Activated naive CD4-positive, alpha-beta T cell treated with Interleukin-2 at 50 U/mL for 16 hours (primary cell): ENCODE measurements around the gene MRC2.
"Not testable (repeated sequence)": the region's sequence is repeated elsewhere in the genome, so short reads cannot be mapped to it uniquely, and the experiment has no call there.

ENCODE experiments used
- DNase-seq: peaks from one replicate; pipeline ENCODE4 v3.0.0-alpha.2; 2020

MRC2 gene

DNA sequence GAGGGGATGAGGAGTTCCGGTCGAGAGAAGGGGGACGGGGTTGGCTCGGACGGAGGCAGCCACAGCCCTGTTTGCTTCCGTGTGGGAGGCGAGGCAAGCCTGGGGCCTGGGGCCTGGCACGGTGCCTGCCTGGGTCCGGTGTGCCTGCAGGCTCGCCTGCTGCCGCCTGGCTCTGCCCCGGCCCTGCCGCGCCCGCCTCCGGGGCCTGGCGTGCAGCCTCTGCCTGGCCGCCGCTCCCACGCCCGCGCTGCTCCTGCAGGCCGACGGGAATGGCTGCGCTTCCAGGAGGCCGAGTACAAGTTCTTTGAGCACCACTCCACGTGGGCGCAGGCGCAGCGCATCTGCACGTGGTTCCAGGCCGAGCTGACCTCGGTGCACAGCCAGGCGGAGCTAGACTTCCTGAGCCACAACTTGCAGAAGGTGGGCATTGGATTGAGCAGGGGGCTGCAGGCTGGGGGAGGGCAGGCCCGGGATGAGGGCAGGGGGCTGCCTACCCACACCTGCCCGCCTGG lies 53.1 kb downstream of the MRC2 start:
- no peak for DNase-seq

DNA sequence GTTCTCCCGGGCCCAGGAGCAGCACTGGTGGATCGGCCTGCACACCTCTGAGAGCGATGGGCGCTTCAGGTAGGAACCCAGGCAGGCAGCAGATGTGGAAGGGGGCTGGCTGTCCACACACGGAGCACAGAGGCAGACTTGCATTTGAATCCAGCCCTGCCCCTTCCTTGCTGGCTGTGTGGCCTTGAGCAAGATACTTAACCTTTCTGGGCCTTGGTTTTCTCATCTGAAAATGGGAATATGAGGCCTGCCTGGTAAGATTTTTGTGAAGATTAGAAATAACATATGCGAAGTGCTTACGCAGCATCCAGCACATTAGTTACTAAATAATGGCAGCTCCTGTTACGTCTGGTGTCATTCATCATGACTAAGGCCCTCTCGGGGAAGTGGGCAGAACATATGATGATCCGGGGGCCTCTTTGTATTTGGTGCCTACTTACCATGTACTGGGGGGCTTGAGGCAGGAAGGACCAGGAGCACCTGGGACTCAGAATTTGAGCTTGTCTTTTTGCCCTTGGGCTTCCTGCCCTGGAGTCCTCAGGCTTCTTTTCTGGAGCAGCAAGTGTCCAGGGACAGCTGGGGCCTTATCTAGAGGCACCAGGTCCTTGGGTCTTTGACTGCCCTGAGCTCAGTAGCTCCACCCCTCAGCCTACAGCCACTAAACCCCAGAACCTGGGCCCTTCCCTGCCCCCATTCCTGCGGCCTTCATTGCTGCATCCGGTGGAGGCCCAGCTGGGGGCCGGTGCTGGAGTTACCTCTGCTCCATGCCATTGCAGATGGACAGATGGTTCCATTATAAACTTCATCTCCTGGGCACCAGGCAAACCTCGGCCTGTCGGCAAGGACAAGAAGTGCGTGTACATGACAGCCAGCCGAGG lies 53.8 kb downstream of the MRC2 start:
- no peak for DNase-seq

DNA sequence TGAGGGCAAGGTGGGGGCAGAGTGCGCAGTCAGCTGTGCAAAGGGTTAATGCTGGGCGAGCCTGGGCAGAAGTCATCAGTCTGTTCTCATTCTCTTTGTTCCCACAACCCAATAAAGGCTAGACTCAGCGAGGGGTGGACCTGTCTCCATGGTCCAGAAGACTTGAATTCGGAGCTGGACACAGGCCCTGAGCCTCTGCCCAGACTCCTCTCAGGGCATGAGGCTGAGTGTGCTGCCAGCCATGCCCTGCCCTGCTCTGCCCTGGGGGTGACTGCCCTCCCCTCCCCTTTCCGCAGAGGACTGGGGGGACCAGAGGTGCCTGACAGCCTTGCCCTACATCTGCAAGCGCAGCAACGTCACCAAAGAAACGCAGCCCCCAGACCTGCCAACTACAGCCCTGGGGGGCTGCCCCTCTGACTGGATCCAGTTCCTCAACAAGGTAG lies 54.5 kb downstream of the MRC2 start:
- DNase-seq: no peak

DNA sequence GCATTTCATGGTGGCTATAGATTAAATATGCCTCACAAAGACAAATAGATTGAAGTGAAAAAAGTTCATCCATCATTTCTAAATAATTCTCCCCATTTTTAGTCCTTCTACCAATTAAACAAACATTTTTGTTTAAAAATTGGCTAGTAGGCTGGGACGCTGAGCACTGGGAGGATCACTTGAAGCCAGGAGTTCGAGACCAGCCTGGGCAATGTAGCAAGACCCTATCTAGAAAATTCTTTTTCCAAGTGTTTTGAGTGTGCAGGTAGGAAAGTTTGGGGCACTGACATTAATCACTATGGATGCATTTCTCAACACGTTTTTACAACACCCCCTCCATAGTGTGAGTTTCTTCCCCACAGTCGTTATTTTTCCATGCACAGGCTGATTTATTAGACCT lies 56.7 kb downstream of the MRC2 start:
- no peak for DNase-seq

DNA sequence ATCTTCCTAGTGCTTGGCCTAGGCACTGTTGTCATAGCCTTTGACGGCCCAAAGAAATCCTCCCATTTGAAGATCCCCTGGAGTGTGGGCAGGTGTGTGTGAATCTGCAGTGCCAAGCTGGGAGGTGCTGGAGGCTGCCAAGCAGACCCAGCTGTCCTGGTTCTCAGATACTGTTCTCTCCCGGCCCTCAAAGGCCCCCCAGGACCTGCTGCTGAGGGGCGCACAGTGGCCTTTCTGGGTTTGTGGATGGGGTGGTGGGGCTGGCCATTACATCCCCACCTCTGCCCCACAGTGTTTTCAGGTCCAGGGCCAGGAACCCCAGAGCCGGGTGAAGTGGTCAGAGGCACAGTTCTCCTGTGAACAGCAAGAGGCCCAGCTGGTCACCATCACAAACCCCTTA lies 60.5 kb downstream of the MRC2 start:
- DNase-seq: no peak

DNA sequence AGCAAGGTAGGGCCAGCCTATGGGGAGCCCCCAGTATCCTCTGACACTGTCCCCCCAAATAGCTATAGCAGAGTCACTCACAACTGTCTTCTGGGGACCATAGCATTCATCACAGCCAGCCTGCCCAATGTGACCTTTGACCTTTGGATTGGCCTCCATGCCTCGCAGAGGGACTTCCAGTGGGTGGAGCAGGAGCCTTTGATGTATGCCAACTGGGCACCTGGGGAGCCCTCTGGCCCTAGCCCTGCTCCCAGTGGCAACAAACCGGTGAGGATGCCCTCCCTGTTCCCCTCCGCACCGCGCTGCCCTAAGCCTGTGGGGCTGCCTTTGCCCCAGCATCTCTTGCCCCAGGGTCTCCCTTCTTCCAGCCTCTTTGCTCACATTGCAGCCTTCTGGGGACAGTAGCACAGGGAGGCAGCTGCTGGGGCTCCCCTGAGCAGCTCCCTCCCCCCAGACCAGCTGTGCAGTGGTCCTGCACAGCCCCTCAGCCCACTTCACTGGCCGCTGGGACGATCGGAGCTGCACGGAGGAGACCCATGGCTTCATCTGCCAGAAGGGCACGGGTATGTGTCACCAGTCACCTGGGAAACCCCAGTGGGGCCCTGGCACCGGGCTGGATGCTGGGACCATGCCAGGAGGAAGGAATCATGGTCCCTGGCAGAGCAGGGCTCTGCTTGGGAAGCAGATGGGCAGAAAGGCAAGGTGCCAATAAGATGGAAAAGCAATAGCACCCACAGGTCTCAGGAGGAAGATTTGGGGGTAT lies 61.1 kb downstream of the MRC2 start:
- DNase-seq: no peak

DNA sequence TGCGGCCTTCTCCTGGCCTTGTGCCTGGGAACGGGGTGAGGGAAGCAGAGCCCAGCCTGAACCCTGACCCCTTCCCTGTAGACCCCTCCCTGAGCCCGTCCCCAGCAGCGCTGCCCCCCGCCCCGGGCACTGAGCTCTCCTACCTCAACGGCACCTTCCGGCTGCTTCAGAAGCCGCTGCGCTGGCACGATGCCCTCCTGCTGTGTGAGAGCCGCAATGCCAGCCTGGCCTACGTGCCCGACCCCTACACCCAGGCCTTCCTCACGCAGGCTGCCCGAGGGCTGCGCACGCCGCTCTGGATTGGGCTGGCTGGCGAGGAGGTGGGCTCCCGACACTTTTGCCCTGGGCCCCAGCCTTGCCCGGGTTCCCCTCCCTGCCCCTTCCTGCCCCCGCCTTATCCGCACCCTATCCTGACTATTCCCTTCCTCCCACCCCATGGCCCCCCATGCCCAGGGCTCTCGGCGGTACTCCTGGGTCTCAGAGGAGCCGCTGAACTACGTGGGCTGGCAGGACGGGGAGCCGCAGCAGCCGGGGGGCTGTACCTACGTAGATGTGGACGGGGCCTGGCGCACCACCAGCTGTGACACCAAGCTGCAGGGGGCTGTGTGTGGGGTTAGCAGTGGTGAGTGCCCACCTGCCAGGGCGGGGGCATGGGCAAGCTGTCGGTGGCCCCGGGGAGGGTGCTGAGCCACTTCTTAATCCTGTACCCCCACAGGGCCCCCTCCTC lies 62.1 kb downstream of the MRC2 start:
- DNase-seq: no peak

DNA sequence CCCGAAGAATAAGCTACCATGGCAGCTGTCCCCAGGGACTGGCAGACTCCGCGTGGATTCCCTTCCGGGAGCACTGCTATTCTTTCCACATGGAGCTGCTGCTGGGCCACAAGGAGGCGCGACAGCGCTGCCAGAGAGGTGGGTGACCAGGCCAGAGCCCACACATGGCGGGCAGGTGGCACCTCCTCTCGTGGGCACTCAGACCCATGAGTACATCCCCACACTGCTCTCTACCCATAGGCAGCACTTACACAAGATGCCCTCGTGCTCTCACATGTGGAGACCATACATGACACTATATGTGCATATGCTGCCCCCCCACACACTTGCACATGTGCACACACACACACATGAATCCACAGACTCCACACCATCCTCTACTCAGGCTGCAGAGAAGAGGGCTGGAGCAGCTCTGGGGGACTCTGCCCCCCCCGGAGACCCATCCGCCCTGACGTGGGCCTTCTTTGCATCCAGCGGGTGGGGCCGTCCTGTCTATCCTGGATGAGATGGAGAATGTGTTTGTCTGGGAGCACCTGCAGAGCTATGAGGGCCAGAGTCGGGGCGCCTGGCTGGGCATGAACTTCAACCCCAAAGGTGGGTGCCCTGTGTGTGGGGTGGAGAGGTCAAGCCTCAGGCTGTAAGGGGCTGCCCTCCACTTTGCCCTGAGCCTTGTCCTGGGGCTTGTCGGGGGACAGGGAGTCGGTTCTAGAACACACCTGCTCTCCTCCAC lies 62.9 kb downstream of the MRC2 start:
- no peak for DNase-seq

DNA sequence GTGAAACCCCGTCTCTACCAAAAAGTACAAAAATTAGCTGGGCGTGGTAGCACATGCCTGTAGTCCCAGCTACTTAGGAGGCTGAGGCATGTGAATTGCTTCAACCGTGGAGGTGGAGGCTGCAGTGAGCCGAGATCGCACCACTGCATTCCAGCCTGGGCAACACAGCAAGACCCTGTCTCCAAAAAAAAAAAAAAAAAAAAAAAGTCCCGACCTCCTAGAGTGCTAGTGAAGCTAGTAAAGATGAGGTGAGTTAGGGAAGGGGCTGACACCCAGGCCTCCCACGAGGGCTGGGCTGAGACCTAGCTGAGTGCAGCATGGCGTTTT lies 64.1 kb downstream of the MRC2 start:
- DNase-seq: not testable (repeated sequence)

DNA sequence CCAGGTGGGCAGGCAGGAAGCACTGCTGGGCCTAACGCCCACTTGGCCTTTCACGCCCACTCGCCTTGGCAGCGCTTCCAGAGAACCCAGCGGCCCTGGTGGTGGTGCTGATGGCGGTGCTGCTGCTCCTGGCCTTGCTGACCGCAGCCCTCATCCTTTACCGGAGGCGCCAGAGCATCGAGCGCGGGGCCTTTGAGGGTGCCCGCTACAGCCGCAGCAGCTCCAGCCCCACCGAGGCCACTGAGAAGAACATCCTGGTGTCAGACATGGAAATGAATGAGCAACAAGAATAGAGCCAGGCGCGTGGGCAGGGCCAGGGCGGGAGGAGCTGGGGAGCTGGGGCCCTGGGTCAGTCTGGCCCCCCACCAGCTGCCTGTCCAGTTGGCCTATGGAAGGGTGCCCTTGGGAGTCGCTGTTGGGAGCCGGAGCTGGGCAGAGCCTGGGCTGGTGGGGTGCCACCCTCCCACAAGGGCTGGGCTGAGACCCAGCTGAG lies 64.7 kb downstream of the MRC2 start:
- DNase-seq: no peak

DNA sequence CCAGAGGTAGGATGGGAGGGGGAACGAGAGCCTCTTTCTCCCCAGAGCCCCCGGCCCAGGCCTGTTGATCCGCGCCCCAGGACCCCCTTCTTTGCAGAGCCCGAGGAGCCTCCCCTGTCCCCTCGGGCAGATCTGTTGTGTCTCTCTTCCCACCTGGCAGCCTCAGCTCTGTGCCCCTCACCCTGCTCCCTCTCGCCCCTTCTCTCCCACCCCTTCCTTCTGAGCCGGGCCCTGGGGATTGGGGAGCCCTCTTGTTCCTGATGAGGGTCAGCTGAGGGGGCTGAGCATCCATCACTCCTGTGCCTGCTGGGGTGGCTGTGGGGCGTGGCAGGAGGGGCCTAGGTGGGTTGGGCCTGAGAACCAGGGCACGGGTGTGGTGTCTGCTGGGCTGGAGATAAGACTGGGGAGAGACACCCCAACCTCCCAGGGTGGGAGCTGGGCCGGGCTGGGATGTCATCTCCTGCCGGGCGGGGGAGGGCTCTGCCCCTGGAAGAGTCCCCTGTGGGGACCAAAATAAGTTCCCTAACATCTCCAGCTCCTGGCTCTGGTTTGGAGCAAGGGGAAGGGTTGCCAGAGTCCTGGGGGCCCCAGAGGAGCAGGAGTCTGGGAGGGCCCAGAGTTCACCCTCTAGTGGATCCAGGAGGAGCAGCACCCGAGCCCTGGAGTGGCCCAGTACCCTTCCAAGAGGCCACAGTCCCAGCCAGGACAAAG lies 65.4 kb downstream of the MRC2 start:
- no peak for DNase-seq

DNA sequence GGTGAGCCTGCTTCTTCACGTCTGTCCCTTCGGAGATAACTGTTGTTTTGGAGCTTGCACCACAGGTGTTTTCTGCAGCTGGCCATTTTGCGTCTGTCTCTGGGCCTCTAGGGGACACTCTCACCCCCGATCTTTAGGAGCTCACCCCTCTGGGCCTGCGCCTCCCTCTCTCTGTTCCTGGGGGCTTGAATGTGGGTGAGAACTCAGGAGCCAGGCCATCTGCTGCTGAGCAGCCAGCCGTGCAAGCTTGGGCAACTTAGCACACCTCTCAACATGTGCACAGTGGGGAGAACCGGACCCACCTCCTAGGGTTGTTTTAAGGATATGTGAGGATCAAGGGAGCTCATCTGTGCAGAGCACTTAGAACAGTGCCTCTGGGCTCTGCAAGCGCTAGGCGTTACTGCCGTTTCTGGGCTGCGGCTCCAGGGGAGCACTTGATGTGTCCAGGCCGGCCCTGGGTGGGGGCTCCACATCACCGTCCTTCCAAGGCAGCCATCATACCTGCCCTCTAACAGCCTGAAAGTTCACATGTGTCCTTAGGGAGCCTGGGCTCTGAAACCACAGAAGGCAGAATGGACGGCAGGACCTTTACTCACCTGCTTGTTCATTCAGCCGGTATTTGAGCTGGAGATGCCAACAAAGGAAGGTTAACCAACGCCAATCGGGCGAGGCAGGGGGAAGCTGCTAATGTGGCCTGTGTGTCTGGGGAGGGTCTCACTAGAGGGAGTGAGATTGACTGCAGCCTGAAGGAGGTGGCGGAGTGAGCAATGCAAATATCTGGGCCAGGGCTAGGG lies 66.3 kb downstream of the MRC2 start:
- no peak for DNase-seq

DNA sequence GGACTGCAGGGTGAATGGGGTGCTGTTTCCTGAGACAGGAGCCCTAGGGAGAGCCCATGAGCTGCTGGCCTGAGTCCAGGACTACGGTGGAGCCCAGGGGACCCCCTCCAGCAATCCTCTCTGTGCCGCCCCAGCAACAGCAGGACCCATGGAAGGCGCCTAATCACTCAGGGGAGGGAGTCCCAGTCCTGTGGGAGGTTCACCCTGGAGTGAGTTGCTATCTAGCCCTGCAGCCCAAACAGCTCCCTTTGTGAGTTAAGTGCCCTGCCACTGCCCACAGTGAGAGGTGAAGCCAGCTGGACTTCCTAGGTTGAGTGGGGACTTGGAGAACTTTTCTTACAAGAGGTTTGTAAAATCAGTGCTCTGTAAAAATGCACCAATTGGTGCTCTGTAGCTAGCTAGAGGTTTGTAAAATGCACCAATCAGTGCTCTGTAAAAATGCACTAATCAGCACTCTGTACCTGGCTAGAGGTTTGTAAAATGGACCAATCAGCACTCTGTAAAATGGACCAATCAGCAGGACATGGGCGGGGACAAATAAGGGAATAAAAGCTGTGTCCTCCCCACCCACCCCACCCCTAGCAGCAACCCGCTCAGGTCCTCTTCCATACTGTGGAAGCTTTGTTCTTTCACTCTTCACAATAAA lies 67.7 kb downstream of the MRC2 start:
- DNase-seq: not testable (repeated sequence)

DNA sequence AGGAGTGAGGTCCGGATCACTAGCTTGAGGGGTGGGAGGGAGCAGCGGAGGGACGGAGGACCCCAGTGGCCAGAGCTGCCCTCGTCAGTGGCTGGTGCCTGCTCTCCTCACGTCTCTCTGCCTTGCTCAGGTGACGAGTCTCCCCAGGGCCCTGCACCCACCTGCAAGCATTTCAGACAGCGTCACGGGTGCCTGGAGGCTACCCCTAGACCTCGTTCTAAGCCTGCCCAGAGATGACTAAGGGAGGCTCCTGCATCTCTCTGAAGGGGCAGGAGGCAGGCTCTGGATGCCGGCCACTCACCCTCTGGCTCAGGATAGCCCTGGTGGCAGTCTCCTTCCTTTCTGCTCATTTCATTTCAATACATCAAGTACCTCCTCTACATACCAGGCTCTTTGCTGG lies 68.8 kb downstream of the MRC2 start:
- no peak for DNase-seq

DNA sequence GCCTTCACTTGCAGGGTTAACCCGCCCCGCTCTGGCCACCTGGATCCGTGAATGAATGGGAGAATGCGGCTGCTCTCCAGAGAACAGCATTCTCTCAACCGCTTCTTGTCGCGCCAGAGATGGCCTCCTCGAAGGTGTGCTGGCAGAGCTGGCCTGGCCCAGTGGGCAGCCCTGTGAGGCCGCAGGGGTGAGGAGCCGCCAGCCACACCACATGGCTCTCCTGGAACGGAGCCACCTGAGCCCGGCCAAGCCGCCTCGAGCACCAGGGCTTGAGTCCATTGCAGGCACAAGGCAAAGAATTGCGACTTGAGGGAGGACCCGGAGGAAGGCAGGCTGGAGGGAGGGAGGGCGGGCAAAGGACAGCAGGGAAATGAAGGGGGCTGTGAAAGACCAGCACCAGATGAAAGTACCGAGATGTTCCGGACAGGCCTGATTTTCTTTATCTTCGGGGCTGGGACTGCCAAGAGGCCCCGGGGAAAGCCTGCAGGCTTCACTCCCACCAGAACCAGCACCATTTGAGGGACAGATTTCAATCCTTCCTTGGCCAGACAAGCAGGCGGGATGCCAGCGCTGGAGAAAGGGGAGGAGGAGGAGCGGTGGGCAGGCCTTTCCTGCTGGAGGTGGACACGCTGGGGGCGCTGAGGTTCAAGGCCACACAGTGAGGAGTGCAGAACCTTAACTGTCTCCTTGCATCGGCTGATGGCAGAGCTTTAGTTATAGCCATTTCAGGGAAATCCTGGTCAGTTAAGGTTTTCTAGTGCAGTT lies 69.4 kb downstream of the MRC2 start:
- DNase-seq: no peak

DNA sequence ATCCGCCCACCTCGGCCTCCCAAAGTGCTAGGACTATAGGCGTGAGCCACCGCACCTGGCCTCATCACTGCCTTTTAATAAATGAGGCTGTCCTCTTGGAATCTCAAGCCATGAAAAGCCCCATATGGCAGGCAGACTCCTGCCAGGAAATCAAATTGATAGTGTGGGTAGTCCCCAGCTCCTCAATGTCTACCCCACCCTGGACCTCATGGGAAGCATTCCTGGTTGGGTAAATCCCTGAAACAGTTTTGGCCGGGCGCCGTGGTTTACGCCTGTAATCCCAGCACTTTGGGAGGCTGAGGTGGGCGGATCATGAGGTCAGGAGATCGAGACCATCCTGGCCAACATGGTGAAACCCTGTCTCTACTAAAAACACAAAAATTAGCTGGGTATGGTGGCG lies 71.0 kb downstream of the MRC2 start:
- not testable (repeated sequence) for DNase-seq

DNA sequence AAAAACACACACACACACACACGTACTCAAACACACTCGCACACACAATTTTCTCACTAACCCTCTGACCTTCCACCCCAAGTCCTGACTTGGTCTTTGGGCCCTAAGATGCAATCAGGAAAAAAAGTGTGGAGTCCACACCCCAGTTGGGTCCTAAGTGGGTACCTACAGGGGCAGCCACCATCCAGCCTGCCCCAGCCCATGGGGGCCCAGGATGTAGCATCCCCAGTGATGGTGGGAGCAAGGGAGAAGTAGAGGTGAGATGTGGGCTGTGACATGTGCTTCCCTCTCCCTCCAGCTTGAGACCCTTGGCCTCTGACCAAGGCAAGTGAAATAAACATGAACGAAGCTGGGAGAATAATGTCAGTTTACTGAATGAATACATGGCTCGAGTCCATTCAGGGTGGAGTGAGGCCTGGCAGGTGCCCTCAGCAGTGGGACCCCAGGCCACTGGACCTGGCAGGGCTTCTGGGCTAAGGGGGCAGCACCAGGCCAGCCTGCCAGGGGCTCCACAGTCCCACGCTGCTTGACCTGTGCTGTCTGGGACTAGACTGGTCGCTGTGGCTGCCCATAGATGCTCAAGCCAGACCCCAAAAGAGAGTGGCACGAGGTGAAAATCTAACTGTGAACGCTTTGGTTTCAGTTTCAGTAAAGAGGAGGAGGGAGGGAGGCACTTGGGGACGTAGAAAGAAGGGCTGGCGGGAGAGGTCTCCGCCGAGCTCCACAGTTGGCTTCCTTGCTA lies 73.7 kb downstream of the MRC2 start:
- no peak for DNase-seq

DNA sequence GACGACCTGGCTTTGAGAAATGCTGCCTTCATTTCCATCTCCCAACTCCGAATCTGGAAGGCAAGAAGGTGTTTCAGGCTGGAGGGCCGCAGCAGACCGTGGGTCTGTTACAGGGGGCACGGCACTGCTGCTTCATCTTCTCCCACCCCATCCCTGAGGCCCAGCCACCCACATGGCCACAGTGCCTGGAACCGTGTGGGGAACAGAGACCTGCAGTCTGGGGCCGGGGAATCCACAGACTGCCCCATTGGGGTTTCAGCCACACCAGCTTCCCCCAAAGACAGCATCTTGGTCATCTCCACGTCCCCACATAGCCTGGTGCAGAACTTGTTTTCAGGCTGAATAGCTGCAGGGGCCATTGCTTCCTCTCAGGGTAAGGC lies 74.2 kb downstream of the MRC2 start:
- no peak for DNase-seq

DNA sequence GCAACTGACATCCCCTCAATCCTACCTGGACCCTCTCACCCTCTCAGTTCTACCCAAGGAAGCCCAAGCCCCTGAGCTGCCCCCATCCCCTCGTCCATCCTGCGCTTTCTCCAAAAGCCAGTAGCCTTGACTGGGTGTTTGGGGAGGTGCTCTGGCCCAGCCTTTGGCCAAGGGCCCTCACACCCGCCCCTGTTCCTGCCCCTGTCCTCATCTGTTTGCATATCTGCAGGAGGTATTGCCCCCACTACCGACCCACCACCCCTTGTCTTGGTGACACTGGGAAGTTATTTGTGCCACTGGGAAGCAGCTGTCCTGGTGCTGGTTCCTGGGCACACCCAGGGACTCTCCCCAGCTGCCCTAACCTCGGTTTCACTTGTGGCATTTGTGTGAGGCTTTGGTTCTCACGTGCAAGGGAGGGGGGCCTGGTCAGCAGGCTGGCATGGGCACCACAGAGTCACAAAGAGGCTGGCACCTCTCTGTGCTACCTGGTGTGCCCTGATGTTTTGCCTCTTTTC lies 75.3 kb downstream of the MRC2 start:
- no peak for DNase-seq
